ENCODE measurements around the gene TIMMDC1.

DNA sequence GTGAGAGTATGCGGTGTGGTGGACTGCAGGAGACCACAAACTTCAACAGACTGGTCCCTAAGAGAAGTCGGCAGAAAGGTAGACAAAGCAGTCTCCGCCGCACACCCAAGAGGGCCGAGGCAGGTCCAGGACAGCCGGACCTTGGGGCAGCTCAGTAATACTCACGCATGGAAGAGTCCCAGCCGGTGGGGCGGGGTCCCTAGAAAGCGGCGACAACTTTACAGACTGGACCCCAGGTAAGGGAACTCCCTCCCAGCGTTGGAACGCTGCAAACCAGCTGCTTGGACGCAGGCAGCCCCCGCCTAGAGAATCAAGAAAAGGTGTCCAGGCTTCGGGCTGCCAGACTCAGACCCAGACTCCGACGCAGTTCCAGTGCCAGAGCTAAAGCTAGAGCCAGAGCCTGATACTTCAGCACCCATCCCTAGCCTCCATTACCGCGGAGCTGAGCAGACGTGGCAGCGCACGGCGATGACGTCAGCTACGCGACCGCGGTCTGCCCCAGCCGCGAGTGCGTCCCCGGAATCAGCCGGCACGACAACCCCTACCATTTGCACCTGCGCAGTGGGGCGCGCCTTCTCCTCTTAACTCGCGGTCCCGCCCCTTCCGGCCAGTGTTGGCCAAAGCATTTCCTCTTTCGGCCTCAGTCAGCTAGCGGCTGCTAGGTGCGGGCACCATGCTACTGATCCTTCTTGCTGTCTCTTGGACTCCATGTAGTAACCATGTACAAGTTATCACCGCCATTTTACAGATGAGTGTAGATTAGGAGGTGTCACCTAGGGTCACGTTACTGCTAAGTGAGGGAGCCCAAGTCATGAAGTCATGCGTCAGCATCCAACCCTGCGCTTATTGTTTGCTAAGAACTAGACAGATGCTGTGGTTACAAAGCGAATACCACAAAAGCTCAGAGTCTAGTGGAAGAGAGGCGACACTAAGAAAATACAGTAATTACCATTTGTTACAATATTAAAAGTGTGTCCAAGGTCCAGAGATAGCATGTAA lies 34.9 kb upstream of the TIMMDC1 start, which contains the start of gene TMEM39A:
- no peak for TF ChIP-seq POLR2A (IDR thresholded peaks at IDR 0.05)
- TF ChIP-seq, protein P1, sequence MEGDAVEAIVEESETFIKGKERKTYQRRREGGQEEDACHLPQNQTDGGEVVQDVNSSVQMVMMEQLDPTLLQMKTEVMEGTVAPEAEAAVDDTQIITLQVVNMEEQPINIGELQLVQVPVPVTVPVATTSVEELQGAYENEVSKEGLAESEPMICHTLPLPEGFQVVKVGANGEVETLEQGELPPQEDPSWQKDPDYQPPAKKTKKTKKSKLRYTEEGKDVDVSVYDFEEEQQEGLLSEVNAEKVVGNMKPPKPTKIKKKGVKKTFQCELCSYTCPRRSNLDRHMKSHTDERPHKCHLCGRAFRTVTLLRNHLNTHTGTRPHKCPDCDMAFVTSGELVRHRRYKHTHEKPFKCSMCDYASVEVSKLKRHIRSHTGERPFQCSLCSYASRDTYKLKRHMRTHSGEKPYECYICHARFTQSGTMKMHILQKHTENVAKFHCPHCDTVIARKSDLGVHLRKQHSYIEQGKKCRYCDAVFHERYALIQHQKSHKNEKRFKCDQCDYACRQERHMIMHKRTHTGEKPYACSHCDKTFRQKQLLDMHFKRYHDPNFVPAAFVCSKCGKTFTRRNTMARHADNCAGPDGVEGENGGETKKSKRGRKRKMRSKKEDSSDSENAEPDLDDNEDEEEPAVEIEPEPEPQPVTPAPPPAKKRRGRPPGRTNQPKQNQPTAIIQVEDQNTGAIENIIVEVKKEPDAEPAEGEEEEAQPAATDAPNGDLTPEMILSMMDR (IDR thresholded peaks at IDR 0.05): no peak
